Neuron (in vitro differentiated cells): ENCODE measurements around the gene STYXL1.

Experiments
- H2AFZ ChIP-seq: one replicate; pipeline ENCODE4 v1.6.1; 2013; ENCODE audit warnings: low read depth, mild to moderate bottlenecking, inconsistent platforms, low read length, moderate library complexity
- H3K27me3 ChIP-seq: one replicate; pipeline ENCODE4 v1.6.1; 2013; ENCODE audit warnings: low read length; ENCODE audit not compliant: insufficient read depth
- H3K36me3 ChIP-seq: one replicate; pipeline ENCODE4 v1.6.1; 2013; ENCODE audit warnings: low read length; ENCODE audit not compliant: insufficient read depth
- H3K4me1 ChIP-seq: one replicate; pipeline ENCODE4 v1.6.1; 2013; ENCODE audit warnings: low read length; ENCODE audit not compliant: insufficient read depth
- H3K4me3 ChIP-seq: 2 replicates; pipeline ENCODE4 v1.5.1; 2013; ENCODE audit warnings: mild to moderate bottlenecking, low read length, moderate library complexity
- H3K9me3 ChIP-seq: one replicate; pipeline ENCODE4 v1.6.1; 2013; ENCODE audit warnings: low read length

STYXL1 gene

DNA sequence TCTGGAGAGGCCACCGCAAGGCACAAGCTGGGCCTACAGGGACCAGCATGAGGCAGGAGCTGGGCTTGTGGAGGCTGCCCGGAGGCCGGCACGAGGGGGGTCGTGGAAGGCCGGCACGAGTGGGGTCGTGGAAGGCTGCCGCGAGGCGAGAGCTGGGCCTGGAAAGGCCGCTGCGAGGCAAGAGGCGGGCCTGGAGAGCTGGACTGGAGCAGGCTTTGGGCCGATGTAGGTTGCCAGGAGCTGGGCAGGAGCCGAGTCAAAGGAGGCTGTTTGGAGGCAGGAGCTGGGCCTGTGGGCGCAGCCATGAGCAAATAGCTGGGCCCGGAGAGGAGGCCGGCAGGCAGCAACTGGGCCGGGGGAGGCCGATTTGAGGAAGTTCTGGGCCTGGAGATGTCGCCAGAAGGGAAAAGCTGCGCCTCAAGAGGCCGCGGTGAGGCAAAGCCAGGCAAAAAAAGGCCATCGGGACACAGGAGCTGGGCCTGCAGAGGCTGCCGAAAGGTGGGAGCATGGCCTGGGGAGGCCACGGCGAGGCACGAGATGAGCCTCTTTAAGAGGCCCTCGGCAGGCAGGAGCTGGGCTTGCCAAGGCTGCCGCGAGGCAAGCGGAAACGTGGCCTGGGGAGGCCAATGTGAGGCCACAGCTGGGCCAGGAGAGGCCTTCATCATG is 26.6 kb upstream of the STYXL1 start:
- H3K4me3 ChIP-seq: no peak overlapping the region
- no peaks in the 10 kb centered on the region for H3K27me3 ChIP-seq

DNA sequence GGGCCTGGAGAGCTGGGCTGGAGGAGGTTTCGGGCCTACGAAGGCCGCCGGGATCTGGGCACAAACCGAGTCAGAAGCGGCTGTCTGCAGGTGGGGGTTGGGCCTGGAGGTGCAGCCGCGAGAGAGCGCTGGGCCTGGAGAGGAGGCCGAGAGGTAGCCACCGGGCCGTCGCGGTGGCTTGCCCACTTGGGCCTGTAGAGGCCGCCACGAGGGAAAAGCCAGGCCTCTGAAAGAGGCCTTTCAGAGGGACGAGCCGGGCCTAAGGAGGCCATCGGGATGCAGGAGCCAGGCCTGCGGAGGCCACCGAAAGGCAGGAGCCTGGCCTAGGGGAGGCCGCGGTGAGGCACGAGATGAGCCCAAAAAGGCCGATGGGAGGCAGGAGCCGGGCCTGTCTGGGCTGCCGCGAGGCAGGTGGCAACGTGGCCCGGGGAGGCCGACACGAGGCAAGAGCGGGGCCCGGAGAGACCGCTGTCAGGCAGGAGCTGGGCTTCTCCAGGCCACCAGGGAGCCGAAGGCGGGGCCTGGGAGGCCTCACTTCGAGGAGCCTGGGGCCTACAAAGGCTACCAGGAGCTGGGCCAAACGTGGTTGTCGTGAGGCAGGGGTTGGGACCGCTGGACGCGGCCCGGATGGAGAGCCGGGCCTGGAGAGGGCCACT is 25.7 kb upstream of the STYXL1 start:
- Histone ChIP-seq H3K27me3 (no peaks in the 10 kb centered on the region), H3K4me3 (no peak overlapping the region), H3K4me1 (no peaks in the 10 kb centered on the region), H2AFZ (no peak overlapping the region), H3K36me3 (no peaks in the 10 kb centered on the region), H3K9me3 (no peaks in the 10 kb centered on the region)

More for the DNA sequence above, 26.6 kb upstream of the STYXL1 start:
- no peaks in the 10 kb centered on the region for H3K4me1 ChIP-seq
- H3K36me3 ChIP-seq: no peaks in the 10 kb centered on the region
- H2AFZ ChIP-seq: no peak overlapping the region
- H3K9me3 ChIP-seq: no peaks in the 10 kb centered on the region

DNA sequence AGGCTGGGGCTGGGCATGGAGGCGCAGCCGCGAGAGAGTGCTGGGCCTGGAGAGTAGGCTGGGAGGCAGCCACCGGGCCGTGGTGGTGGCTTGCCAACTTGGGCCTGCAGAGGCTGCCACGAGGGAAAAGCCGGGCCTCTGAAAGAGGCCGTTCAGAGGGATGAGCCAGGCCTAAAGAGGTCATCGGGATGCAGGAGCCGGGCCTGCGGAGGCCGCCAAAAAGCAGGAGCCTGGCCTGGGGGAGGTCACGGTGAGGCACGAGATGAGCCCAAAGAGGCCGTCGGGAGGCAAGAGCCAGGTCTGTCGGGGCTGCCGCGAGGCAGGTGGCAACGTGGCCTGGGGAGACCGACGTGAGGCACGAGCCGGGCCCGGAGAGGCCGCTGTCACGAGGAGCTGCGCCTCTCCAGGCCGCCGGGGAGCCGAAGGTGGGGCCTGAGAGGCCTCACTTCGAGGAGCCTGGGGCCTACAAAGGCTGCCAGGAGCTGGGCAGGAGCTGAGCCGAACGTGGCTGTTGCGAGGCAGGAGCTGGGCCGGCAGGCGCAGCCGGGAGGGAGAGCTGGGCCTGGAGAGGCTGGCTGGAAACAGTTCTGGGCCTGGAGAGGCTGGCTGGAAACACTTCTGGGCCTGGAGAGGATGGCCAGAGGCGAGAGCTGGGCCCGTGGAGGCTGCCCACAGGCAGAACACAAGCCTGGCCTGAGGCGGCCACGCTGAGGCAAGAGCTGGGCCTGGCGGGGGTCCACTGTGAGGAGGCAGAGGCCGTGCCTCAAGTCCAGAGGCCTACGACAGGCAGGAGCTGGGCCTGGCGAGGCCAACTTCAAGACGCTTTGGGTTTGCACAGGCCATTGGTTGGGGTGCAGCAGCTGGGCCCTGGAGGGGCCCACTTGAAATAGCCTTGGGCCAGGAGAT is 24.7 kb upstream of the STYXL1 start:
- H2AFZ ChIP-seq: no peak overlapping the region
- no peaks in the 10 kb centered on the region for H3K36me3 ChIP-seq
- no peaks in the 10 kb centered on the region for H3K4me1 ChIP-seq
- no peak overlapping the region for H3K4me3 ChIP-seq
- no peaks in the 10 kb centered on the region for H3K27me3 ChIP-seq
- no peaks in the 10 kb centered on the region for H3K9me3 ChIP-seq

DNA sequence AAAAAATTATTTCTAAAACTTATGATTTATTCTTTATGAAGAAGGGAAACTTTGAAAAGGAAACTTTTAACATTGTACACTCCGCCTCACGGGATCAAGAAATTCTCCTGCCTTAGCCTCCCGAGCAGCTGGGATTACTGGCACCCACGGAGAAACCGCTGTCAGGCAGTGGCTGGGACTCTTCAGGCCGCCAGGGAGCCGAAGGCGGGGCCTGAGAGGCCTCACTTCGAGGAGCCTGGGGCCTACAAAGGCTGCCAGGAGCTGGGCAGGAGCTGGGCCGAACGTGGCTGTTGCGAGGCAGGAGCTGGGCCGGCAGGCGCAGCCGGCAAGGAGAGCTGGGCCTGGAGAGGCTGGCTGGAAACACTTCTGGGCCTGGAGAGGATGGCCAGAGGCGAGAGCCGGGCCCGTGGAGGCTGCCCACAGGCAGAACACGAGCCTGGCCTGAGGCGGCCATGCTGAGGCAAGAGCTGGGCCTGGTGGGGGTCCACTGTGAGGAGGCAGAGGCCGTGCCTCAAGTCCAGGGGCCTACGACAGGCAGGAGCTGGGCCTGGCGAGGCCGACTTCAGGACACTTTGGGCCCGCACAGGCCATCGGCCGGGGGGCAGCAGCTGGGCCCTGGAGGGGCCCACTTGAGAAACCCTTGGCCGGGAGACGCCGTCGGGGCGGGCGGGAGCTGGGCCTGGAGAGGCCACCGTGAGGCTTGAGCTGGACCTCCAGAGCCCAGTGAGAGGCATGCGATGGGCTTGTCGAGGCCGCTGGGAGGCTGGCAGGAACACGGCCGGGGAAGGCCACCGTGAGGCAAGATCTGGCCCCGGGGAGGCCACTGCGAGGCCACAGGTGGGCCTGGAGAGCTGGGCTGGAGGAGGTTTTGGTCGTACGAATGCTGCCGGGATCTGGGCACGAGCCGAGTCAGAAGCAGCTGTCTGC is 23.8 kb upstream of the STYXL1 start:
- H3K9me3 ChIP-seq: no peaks in the 10 kb centered on the region
- no peaks in the 10 kb centered on the region for H3K27me3 ChIP-seq
- peak overlapping the region; percentile 61 for H2AFZ ChIP-seq
- H3K4me3 ChIP-seq: no peak overlapping the region
- H3K4me1 ChIP-seq: no peaks in the 10 kb centered on the region
- peaks cover 9% of the 10 kb centered on the region for H3K36me3 ChIP-seq

DNA sequence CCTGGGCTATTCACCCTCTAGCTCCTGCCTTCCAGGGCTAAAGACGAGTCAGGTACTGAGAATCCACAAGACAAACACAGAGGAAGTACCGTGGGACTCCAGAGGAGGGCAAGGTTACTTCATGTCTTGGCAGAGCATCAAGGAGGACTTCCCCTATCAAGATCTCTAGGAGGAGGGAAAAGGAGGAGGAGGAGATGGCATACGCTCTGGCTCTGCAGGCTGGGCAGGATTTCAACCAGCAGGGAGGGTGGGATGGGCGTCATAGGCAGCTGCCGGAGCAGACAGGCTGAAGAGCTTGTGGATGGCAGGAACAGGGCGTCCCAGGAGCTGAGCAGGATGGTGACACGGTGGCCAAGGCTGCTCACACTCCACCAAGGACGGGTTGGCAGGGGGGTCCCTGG is 21.4 kb upstream of the STYXL1 start:
- H3K4me3 ChIP-seq: no peak overlapping the region
- H3K36me3 ChIP-seq: peaks cover 32% of the 10 kb centered on the region
- no peak overlapping the region for H2AFZ ChIP-seq
- no peaks in the 10 kb centered on the region for H3K27me3 ChIP-seq
- H3K4me1 ChIP-seq: no peaks in the 10 kb centered on the region
- H3K9me3 ChIP-seq: no peaks in the 10 kb centered on the region

DNA sequence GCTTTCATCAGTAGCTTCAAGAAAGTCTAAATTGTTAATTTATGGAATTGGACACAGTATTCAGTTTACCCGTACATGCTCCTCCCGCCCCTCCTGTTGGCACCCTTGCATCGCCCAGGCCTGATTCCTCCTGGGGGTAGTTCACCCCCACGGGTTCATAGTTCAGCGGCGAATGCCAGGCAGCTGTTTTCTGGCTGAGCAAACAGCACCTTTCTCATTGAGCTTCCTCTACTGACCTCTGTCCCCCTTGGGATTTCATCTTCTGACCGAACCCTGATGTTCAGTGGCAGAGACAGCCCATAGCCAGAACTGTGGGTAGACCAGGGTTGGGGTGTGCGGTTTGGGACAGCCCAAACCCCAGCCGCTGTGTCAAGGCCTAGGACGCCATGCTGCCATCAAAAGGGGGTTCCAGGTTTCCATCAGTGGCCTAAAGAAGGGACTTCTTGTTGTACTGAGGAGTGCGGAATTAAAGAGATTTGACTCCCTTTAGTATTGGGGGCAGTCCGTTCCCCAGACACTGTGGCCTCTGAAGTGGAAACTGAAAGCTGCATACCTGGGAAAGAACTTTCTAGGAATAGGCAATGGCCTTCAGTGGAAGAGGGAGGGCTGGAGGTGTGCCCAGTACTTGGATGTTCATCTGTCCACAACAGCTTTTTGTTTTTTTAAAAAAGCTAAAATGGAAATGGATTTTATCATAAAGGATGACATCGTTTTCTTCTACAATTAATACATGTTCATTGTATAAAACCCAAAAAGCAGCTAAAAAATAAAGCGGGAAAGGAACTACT is 19.1 kb upstream of the STYXL1 start:
- no peaks in the 10 kb centered on the region for H3K9me3 ChIP-seq
- no peaks in the 10 kb centered on the region for H3K27me3 ChIP-seq
- no peak overlapping the region for H2AFZ ChIP-seq
- H3K36me3 ChIP-seq: peaks cover 51% of the 10 kb centered on the region
- no peaks in the 10 kb centered on the region for H3K4me1 ChIP-seq
- H3K4me3 ChIP-seq: no peak overlapping the region

DNA sequence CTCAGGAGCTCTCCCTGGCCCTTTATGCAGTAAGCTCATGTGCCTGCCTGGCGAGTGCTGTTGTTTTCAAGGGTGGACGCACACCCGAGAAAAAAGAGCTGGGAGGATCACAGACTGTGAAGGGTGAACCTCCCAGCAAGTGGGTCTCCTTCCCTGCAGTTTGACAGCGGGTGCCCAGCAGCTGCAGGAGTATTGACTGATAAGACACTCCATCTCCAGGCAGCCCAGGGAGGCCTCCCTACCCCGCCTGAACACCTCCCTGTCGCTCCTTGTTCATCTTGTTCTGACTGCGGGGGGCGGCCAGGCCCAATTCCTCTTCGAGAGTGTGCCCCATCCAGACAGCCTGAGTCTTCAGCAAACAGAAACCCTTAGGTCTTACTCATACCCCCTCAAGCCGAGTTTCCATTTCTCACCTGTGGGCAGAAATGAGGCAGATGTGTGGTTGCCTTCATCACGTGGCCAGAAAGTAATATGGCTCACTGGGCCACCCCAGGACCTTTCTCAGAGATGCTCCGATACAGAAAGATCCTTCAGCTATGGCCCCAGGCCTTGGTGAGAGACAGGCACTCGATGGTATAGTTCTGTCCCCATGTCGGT is 17.3 kb upstream of the STYXL1 start:
- Histone ChIP-seq H3K27me3 (no peaks in the 10 kb centered on the region), H3K9me3 (no peaks in the 10 kb centered on the region), H3K4me1 (no peaks in the 10 kb centered on the region), H3K4me3 (no peak overlapping the region), H2AFZ (no peak overlapping the region), H3K36me3 (peaks cover 68% of the 10 kb centered on the region)

DNA sequence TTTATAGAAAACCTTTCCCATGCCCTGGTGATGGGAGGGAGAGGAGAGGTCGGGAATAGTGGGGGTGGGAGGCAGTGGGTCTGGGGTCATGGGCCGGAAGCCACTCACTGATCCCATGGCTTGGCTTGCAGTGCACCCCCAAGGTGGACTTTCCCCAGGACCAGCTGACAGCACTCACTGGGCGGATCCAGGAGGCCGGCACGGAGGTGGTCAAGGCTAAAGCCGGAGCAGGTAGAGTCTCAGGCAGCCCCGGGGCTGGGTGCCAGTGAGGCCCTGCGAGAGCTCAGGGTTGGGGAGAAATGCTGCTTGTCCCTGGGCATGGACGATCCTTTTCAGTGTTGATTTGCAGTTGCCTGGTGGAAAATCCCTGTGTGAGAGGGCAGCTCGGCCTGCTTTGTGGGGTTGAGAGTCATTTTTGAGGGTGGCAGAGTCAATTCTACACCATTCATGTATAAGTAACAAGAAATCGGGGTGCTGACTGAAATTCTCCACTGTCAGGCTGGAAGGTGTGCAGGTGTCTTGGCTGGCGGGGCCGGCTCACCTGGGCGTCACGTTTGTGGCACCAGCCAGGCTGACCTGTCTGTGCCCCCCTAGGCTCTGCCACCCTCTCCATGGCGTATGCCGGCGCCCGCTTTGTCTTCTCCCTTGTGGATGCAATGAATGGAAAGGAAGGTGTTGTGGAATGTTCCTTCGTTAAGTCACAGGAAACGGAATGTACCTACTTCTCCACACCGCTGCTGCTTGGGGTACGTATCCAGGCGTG is 16.6 kb upstream of the STYXL1 start:
- H3K4me1 ChIP-seq: no peaks in the 10 kb centered on the region
- no peak overlapping the region for H3K4me3 ChIP-seq
- no peaks in the 10 kb centered on the region for H3K9me3 ChIP-seq
- peaks cover 75% of the 10 kb centered on the region for H3K36me3 ChIP-seq
- H2AFZ ChIP-seq: no peak overlapping the region
- no peaks in the 10 kb centered on the region for H3K27me3 ChIP-seq

DNA sequence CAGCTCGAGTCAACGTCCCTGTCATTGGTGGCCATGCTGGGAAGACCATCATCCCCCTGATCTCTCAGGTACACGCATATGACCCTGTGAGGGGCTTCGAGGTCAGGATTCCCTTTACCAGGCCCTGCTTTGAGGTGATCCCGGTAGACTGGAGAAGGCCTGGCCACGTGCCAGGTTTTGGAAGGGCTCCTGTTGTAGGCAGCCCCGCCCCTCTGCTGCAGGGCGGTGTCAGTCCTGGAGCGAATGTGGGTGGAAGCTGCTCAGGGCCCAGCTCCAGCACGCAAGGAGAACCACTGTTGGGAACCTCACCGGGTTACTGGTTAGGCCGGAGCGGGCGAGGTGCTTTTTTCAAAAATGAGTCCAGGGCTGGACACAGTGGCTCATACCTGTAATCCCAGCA is 15.7 kb upstream of the STYXL1 start:
- H3K9me3 ChIP-seq: no peaks in the 10 kb centered on the region
- H3K36me3 ChIP-seq: peaks cover 84% of the 10 kb centered on the region
- H3K27me3 ChIP-seq: no peaks in the 10 kb centered on the region
- no peak overlapping the region for H3K4me3 ChIP-seq
- H3K4me1 ChIP-seq: no peaks in the 10 kb centered on the region
- H2AFZ ChIP-seq: no peak overlapping the region

DNA sequence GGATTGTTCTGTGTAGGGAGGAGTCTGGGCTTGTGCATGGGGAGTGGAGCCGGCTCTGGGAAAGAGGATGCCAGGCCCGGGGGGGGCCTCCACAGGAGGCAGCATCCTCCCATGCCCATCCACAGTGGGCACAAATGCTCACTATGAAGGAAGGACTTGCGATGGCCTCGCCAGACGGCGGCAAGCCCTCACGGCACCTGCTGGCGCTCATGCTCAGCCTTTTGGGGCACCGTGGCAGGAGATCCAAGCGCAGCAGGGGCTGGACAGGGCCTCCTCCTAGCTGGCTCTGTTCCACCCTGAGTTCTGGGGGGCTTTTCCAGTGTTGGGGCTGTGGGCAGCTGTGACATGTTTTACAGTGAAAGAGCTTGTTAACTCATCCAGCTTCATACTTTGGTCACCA is 15.3 kb upstream of the STYXL1 start:
- Histone ChIP-seq H3K4me1 (no peaks in the 10 kb centered on the region), H3K9me3 (no peaks in the 10 kb centered on the region), H3K27me3 (no peaks in the 10 kb centered on the region), H3K4me3 (no peak overlapping the region), H3K36me3 (peaks cover 88% of the 10 kb centered on the region), H2AFZ (no peak overlapping the region)

DNA sequence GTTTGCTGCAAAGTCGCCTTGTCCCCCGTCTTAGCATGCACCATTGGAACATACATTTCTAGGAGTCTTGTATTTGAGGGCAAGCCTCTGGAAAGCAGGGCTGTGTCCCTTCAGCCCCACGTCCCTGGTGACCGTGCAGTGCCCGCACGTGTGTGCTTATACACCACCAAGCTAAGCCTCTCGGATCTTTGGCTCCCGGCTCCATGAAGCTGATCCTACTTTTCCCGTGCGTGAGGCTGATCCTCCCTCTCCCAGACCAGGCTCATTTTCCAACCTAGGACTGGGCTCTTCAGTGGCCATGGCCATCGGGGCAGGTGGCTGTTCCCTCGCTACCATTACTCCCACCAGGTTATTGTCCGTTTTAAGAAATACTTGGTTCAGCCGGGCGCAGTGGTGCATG is 14.5 kb upstream of the STYXL1 start:
- Histone ChIP-seq H3K4me1 (no peaks in the 10 kb centered on the region), H3K9me3 (no peaks in the 10 kb centered on the region), H2AFZ (no peak overlapping the region), H3K4me3 (no peak overlapping the region), H3K36me3 (peaks cover 94% of the 10 kb centered on the region), H3K27me3 (no peaks in the 10 kb centered on the region)
